Loucy (cell line): Measurements from ENCODE around the gene LILRB5.

Experiments
- H2AFZ ChIP-seq: fragments of 200-600 bp; sonication (generic); 2 replicates; pipeline ENCODE4 v1.6.0; 2016; ENCODE audit warnings: antibody characterized with exemption, mild to moderate bottlenecking, low read length, moderate library complexity
- H3F3A ChIP-seq: fragments of 200-600 bp; 2 replicates; pipeline ENCODE4 v1.6.0; 2016; ENCODE audit warnings: antibody characterized with exemption, low read depth, mild to moderate bottlenecking
- H3K27me3 ChIP-seq: fragments of 200-600 bp; sonication (generic); 2 replicates; pipeline ENCODE4 v1.6.1; 2014; ENCODE audit warnings: low read length, mild to moderate bottlenecking; ENCODE audit not compliant: insufficient read depth, poor library complexity, severe bottlenecking
- H3K36me3 ChIP-seq: fragments of 200-600 bp; sonication (generic); 2 replicates; pipeline ENCODE4 v1.6.1; 2016; ENCODE audit warnings: low read length; ENCODE audit not compliant: insufficient read depth
- H3K4me1 ChIP-seq: fragments of 200-600 bp; sonication (generic); 2 replicates; pipeline ENCODE4 v1.5.1; 2014; ENCODE audit warnings: low read length, mild to moderate bottlenecking; ENCODE audit not compliant: insufficient read depth, poor library complexity, severe bottlenecking
- H3K4me2 ChIP-seq: fragments of 200-600 bp; sonication (generic); 2 replicates; pipeline ENCODE4 v1.6.0; 2014; ENCODE audit warnings: antibody characterized with exemption, low read length, low read depth, mild to moderate bottlenecking; ENCODE audit not compliant: poor library complexity, severe bottlenecking
- H3K4me3 ChIP-seq: fragments of 200-600 bp; sonication (generic); 2 replicates; pipeline ENCODE4 v1.5.1; 2014; ENCODE audit warnings: low read length, mild to moderate bottlenecking, mixed read lengths; ENCODE audit not compliant: poor library complexity, severe bottlenecking
- H3K79me2 ChIP-seq: fragments of 200-600 bp; sonication (generic); 2 replicates; pipeline ENCODE4 v1.6.1; 2014; ENCODE audit warnings: low read length; ENCODE audit not compliant: insufficient read depth
- H3K9ac ChIP-seq: fragments of 200-600 bp; sonication (generic); 2 replicates; pipeline ENCODE4 v1.6.0; 2014; ENCODE audit warnings: mild to moderate bottlenecking, low read depth, low read length, moderate library complexity; ENCODE audit not compliant: poor library complexity, severe bottlenecking
- H3K9me2 ChIP-seq: fragments of 200-600 bp; sonication (generic); replicated peaks from 2 replicates; pipeline ENCODE4 v1.6.1; 2016; ENCODE audit warnings: low read depth, low read length, mixed read lengths
- H3K9me3 ChIP-seq: fragments of 200-600 bp; sonication (generic); 2 replicates; pipeline ENCODE4 v1.6.1; 2014; ENCODE audit warnings: mild to moderate bottlenecking, antibody characterized with exemption, low read length, low read depth; ENCODE audit not compliant: insufficient read depth
- H4K20me1 ChIP-seq: fragments of 200-600 bp; sonication (generic); 2 replicates; pipeline ENCODE4 v1.6.0; 2014; ENCODE audit warnings: antibody characterized with exemption, low read length, mild to moderate bottlenecking; ENCODE audit not compliant: insufficient read depth, poor library complexity, severe bottlenecking
- EZH2phosphoT487 ChIP-seq: fragments of 200-600 bp; IDR thresholded peaks from 2 replicates; pipeline ENCODE4 v1.6.1; 2018; ENCODE audit warnings: antibody characterized with exemption, mild to moderate bottlenecking, moderate library complexity, borderline replicate concordance
- TF ChIP-seq, protein P1 (sequence below): fragments of 200-600 bp; sonication (generic); conservative IDR thresholded peaks from 2 replicates; pipeline ENCODE4 v1.5.1; 2014; ENCODE audit warnings: mild to moderate bottlenecking, antibody characterized with exemption, low read length

LILRB5 gene

GRCh38 chr19:54252845-54253244 is 4.2 kb downstream of the LILRB5 start:
- peaks cover 7% of the 10 kb centered on the region for H3K4me1 ChIP-seq
- no peaks in the 10 kb centered on the region for H3K9me3 ChIP-seq
- H4K20me1 ChIP-seq, result no peaks in the 10 kb centered on the region
- no peak overlapping the region for H3K4me2 ChIP-seq
- H3K4me3 ChIP-seq, result no peak overlapping the region
- no peak overlapping the region for H3K9ac ChIP-seq
- no peak overlapping the region for H2AFZ ChIP-seq
- H3K9me2 ChIP-seq, result no peaks in the 10 kb centered on the region
- H3F3A ChIP-seq, result no peaks in the 10 kb centered on the region
- H3K79me2 ChIP-seq, result no peaks in the 10 kb centered on the region
- no peaks in the 10 kb centered on the region for H3K27me3 ChIP-seq
- TF ChIP-seq, protein P1, sequence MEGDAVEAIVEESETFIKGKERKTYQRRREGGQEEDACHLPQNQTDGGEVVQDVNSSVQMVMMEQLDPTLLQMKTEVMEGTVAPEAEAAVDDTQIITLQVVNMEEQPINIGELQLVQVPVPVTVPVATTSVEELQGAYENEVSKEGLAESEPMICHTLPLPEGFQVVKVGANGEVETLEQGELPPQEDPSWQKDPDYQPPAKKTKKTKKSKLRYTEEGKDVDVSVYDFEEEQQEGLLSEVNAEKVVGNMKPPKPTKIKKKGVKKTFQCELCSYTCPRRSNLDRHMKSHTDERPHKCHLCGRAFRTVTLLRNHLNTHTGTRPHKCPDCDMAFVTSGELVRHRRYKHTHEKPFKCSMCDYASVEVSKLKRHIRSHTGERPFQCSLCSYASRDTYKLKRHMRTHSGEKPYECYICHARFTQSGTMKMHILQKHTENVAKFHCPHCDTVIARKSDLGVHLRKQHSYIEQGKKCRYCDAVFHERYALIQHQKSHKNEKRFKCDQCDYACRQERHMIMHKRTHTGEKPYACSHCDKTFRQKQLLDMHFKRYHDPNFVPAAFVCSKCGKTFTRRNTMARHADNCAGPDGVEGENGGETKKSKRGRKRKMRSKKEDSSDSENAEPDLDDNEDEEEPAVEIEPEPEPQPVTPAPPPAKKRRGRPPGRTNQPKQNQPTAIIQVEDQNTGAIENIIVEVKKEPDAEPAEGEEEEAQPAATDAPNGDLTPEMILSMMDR, result no peak
- TF ChIP-seq EZH2phosphoT487, result no peak
- no peaks in the 10 kb centered on the region for H3K36me3 ChIP-seq

- no peaks in the 10 kb centered on the region for H4K20me1 ChIP-seq
- H3F3A ChIP-seq, result no peaks in the 10 kb centered on the region
- H3K9ac ChIP-seq, result no peak overlapping the region
- H3K79me2 ChIP-seq, result no peaks in the 10 kb centered on the region
- H3K4me3 ChIP-seq, result no peak overlapping the region
- no peaks in the 10 kb centered on the region for H3K36me3 ChIP-seq
- TF ChIP-seq EZH2phosphoT487, result no peak
- TF ChIP-seq, protein P1, result no peak
- H3K27me3 ChIP-seq, result no peaks in the 10 kb centered on the region
- no peaks in the 10 kb centered on the region for H3K9me3 ChIP-seq
- peaks cover 12% of the 10 kb centered on the region for H3K4me1 ChIP-seq
- no peaks in the 10 kb centered on the region for H3K9me2 ChIP-seq
- no peak overlapping the region for H3K4me2 ChIP-seq
- H2AFZ ChIP-seq, result no peak overlapping the region
Observed at GRCh38 chr19:54252243-54252642, 4.8 kb downstream of the LILRB5 start.

GRCh38 chr19:54248016-54248601 is 9.0 kb downstream of the LILRB5 start:
- H2AFZ ChIP-seq, result peak overlapping the region; percentile 82
- peak overlapping the region; percentile 51 for H3K9ac ChIP-seq
- no peaks in the 10 kb centered on the region for H3K9me2 ChIP-seq
- H3K79me2 ChIP-seq, result no peaks in the 10 kb centered on the region
- H3K36me3 ChIP-seq, result no peaks in the 10 kb centered on the region
- no peaks in the 10 kb centered on the region for H3K27me3 ChIP-seq
- H3K4me2 ChIP-seq, result peak overlapping the region; percentile 69
- H3K4me1 ChIP-seq, result peaks cover 12% of the 10 kb centered on the region
- H3K9me3 ChIP-seq, result no peaks in the 10 kb centered on the region
- peak overlapping the region; percentile 56 for H3K4me3 ChIP-seq
- no peaks in the 10 kb centered on the region for H3F3A ChIP-seq
- H4K20me1 ChIP-seq, result no peaks in the 10 kb centered on the region
- TF ChIP-seq EZH2phosphoT487, result no peak
- TF ChIP-seq, protein P1, result no peak
